IPS-20b (cell line): ENCODE data around the gene ERBIN.
A peak's percentile ranks its signal among the peaks of the same experiment; 100 is the strongest.

Source experiments
- H3K27ac ChIP-seq: one replicate; pipeline ENCODE4 v1.5.1; 2013; ENCODE audit warnings: low read length
- H3K27me3 ChIP-seq: 2 replicates; pipeline ENCODE4 v1.6.1; 2013; ENCODE audit warnings: mild to moderate bottlenecking, low read length, inconsistent platforms; ENCODE audit not compliant: insufficient read depth
- H3K36me3 ChIP-seq: 2 replicates; pipeline ENCODE4 v1.6.1; 2013; ENCODE audit warnings: low read depth, mild to moderate bottlenecking, inconsistent platforms, low read length, moderate library complexity; ENCODE audit not compliant: insufficient read depth
- H3K4me1 ChIP-seq: 2 replicates; pipeline ENCODE4 v1.6.1; 2013; ENCODE audit warnings: mild to moderate bottlenecking, control low read depth, inconsistent platforms, low read length, moderate library complexity; ENCODE audit not compliant: insufficient read depth
- H3K4me3 ChIP-seq: 2 replicates; pipeline ENCODE4 v1.5.1; 2013; ENCODE audit warnings: mild to moderate bottlenecking, low read length, inconsistent platforms
- H3K9ac ChIP-seq: 2 replicates; pipeline ENCODE4 v1.6.1; 2013; ENCODE audit warnings: low read depth, mild to moderate bottlenecking, inconsistent platforms, low read length, moderate library complexity
- H3K9me3 ChIP-seq: 2 replicates; pipeline ENCODE4 v1.6.1; 2013; ENCODE audit warnings: mild to moderate bottlenecking, low read depth, low read length, inconsistent platforms; ENCODE audit not compliant: insufficient read depth

Gene ERBIN

DNA sequence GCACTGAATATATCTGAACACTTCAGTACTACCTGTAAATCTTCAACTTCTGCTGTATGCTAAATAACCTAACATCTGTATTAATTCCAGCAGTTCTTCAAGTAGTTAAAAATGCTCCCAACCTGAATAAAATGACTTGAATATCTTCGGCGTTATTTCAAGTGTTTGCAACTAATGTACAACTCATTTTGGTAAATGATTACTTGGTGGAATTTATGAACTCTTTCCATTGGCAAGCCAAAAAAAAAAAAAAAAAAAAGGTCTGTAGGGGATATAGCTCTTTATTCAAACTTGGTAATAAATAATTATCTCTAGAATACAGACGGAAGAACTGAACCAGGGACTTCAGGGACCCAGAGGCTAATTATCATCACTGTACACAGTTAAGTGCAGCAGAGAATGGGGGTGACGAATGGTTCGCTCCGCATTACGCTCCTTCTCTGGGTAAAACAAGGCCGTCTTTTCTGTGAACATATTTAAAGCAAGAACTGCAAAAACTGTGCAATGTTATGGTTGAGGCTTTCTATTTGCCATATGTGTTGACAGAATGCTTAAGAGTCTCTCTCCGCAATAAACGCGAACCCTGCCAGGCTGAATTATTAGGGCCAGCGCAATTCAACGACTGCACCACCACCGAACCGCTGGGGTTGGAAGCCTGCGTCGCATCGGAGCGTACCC is 1.9 kb upstream of the ERBIN start:
- Histone ChIP-seq H3K27me3 (peaks cover 25% of the 10 kb centered on the region), H3K9me3 (no peaks in the 10 kb centered on the region), H3K4me3 (peak overlapping the region; percentile 75), H3K27ac (peak overlapping the region; percentile 55), H3K36me3 (no peaks in the 10 kb centered on the region), H3K4me1 (peaks cover 10% of the 10 kb centered on the region; the same call in 1 of the 2 replicates), H3K9ac (peak overlapping the region; percentile 87)

DNA sequence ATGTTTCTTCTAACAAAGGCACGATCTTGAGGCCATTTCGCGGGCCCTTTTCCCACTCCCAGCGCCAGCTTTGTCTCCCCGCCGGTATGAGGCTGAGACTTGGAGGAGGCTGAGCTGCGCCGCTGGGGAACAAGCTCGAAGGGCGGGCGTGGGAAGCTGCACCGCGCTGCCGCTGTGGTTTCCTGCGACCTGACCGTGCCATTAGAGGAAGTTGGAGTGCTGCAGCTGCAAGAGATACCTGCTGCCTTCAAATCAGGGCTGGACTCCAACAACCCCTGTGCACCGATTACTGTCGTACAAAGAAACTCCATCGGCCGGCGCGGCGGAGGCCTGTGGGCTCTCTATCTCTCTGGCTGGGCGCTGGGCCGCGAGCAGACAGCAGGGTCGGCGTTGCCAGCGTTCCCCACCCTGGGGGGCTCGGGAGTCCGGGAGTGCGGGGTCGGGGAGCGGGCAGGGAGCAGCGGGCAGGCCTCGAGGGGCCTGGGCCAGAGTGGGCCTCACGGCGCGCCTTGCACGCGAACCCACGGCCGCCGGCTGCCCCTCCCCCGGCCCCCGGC is 1.3 kb upstream of the ERBIN start:
- peaks cover 10% of the 10 kb centered on the region; the same call in 1 of the 2 replicates for H3K4me1 ChIP-seq
- H3K9me3 ChIP-seq = no peaks in the 10 kb centered on the region
- H3K27ac ChIP-seq = peak overlapping the region; percentile 55
- H3K27me3 ChIP-seq = peaks cover 25% of the 10 kb centered on the region
- no peaks in the 10 kb centered on the region for H3K36me3 ChIP-seq
- peak overlapping the region; percentile 87 for H3K9ac ChIP-seq
- peak overlapping the region; percentile 75 for H3K4me3 ChIP-seq

DNA sequence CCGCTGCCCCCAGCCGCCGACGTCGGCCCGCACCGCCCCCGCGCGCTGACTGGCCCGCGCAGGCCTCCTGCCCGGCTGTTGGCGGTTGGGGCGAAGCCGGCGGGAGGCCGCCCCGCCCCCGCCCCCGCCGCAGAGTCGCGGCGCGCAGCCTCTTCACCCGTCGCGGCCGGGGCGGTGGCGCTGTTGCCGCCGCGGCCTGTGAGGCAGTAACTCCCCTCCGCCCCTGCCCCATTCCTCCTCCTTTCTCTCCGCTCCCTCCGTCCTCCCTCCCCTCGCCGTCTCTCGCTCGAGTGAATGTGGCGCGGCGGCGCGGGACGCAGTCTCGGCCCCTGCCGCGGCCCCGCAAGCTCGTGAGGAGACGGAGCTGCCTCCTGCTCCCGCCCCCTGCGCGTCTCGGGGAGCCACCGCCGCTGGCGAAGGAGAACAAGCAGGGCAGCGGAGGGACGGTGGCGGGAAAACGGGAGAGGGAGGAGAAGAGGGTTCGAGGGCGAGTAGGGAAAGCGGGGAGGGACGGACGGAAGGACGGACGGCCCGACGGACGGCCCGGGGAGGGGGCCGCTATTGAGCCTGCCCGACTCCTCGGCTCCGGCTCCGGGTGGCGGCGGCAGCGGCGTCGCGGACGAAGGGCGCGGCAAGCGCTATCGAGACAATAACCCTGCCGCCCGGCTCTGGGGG is 637 bp upstream of the ERBIN start:
- Histone ChIP-seq H3K4me1 (peaks cover 10% of the 10 kb centered on the region; the same call in 1 of the 2 replicates), H3K27ac (peak overlapping the region; percentile 95), H3K9ac (peak overlapping the region; percentile 92), H3K4me3 (peak overlapping the region; percentile 77), H3K36me3 (no peaks in the 10 kb centered on the region), H3K9me3 (no peaks in the 10 kb centered on the region), H3K27me3 (peaks cover 25% of the 10 kb centered on the region)

DNA sequence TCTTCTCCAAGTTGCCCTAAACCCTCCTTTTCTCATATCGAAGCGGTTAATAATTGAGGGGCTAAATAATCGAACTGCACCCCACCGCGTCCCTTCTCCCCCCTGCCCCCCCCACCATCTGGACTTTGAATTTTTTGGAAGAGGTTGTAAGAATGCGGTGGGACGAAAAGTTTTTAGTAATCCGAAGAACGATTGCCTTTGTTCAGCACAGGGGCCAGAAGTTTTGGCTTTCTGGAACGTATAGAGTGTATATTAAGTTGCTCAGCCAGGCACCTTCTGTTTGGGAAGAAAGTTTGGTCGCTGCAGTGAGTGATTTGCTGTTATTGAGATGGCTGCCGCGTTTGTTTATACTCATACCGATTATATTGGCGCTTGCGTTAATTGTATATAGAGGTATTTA is 518 bp downstream of the ERBIN start:
- no peaks in the 10 kb centered on the region for H3K9me3 ChIP-seq
- H3K36me3 ChIP-seq = no peaks in the 10 kb centered on the region
- H3K27me3 ChIP-seq = peaks cover 25% of the 10 kb centered on the region
- peak overlapping the region; percentile 77 for H3K4me3 ChIP-seq
- peaks cover 5% of the 10 kb centered on the region; the same call in 1 of the 2 replicates for H3K4me1 ChIP-seq
- peak overlapping the region; percentile 92 for H3K9ac ChIP-seq
- peak overlapping the region; percentile 95 for H3K27ac ChIP-seq

DNA sequence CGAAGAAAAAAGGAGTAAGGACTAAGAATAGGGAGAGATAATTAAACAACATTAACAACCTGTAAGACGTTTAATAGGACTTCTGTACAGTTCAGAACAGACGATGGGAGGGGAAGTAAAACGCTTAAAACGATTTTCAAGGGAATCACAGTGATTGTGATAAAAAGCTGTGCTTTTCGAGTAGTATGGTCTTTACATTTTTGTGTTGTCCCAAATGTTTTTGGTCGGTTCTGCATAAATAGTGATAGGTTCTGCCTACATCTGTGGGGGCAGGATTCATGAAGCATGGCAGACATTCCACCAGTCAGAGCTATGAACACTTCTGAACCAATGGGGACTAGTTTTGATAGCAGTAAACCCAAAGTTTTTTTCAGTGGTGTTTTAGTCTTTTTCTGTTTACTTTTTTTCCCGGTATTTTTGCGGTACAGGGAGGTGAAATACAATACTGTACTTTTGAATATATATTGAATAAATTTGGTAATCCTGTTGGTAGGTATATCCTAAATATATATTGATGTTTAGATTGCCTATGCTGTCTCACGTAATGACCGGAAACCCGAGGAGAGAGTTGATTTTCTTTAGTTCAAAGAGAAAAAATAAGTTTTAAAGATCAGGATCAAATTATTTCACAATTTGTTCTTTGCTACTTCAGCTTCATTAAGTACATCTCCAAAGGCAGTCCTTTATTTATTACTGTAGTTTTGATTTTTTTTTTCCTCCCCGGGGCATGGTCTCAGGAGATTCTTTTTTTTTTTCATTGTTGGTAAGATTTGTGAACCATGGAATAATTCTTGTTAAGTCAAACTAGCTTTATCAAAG is 1.3 kb downstream of the ERBIN start:
- Histone ChIP-seq H3K36me3 (no peaks in the 10 kb centered on the region), H3K27me3 (peaks cover 22% of the 10 kb centered on the region), H3K9ac (peak overlapping the region; percentile 92; the same call in 1 of the 2 replicates), H3K27ac (no peak overlapping the region), H3K4me3 (peak overlapping the region; percentile 77), H3K9me3 (no peaks in the 10 kb centered on the region), H3K4me1 (peaks cover 5% of the 10 kb centered on the region; the same call in 1 of the 2 replicates)

DNA sequence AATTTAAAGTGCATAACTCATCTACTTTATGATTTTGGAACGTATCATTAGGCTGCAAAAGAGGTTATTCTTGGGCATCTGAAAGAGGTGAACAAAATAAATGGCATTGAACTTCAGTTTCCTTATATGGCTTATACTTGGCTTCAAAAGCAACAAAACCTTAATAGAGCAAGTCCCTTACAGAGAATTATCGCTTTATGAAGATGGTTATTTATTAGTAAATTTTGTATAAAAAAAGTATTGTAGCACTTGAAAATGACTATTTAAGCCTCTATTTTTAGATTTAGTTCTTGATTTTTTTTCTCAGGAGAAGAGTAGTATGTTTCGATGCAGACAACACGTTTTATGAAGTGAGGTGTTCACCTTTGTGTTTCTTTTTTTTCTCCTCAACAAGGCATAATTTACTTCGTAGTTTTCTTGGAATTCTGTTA is 2.0 kb downstream of the ERBIN start:
- no peaks in the 10 kb centered on the region for H3K9me3 ChIP-seq
- H3K4me1 ChIP-seq = peaks cover 5% of the 10 kb centered on the region; the same call in 1 of the 2 replicates
- peak overlapping the region; percentile 77 for H3K4me3 ChIP-seq
- no peaks in the 10 kb centered on the region for H3K36me3 ChIP-seq
- no peak overlapping the region for H3K27ac ChIP-seq
- peaks cover 15% of the 10 kb centered on the region for H3K27me3 ChIP-seq
- peak overlapping the region; percentile 92; the same call in 1 of the 2 replicates for H3K9ac ChIP-seq

DNA sequence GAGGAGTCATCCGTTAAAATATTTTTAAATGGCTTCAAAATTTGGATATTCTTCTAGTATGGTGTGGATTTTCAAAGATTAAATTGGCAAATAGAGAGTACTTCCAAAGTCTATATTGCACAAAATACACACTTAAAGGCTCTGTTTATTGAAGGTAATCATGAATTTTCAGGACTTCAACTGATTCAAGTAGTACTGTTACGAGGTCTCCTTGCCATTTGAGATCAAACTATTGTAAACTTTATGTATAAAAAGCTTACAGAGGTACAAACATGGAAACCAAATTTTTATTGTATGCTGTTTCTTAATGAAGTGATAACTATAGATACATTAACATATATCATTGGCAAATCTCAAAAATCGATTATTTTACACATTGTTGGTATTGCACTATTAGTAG is 2.5 kb downstream of the ERBIN start:
- H3K9ac ChIP-seq = peak overlapping the region; percentile 92; the same call in 1 of the 2 replicates

DNA sequence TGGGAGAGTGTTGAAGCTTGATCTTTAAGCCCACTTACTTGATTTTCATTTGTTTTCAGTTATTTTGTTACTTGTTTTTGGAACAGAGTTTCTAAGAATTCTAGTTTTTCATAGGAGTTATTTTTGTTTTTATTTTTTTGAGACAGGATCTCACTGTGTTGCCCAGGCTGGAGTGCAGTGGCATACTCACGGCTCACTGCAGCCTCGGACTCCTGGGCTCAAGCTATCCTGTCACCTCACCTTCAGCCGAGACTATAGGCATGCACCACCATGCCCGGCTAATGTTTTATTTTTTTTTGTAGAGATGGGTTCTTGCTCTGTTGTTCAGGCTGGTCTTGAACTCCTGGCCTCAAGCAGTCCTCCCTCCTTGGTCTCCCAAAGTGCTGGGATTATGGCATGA is 6.3 kb downstream of the ERBIN start:
- Histone ChIP-seq H3K9ac (no peak overlapping the region), H3K27me3 (no peaks in the 10 kb centered on the region), H3K4me3 (no peak overlapping the region), H3K27ac (no peak overlapping the region), H3K9me3 (no peaks in the 10 kb centered on the region), H3K36me3 (peaks cover 4% of the 10 kb centered on the region), H3K4me1 (peaks cover 3% of the 10 kb centered on the region; the same call in 1 of the 2 replicates)

More for the DNA sequence above, 2.5 kb downstream of the ERBIN start:
- no peak overlapping the region for H3K27ac ChIP-seq
- no peaks in the 10 kb centered on the region for H3K9me3 ChIP-seq
- peaks cover 10% of the 10 kb centered on the region for H3K27me3 ChIP-seq
- H3K4me3 ChIP-seq = peak overlapping the region; percentile 77
- no peaks in the 10 kb centered on the region for H3K36me3 ChIP-seq
- H3K4me1 ChIP-seq = peaks cover 5% of the 10 kb centered on the region; the same call in 1 of the 2 replicates

DNA sequence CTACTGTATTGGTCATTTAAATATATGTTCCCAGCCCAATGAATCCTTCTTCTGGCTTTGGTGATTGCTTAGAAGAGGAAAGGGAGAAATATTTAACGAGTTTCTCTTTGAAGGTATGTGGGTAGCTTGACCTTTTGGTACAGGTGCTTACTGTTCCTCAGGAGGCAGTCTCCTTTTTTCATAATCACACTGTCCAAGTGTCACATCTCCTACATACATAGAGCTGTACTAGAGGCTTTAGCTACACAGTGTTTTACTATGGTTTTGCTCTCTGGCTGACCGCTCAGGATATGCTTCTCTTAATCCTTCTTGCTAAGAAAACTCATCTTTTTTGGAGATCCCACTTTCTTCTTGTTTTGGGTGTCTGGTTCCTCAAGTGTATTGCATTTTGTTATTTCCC is 6.9 kb downstream of the ERBIN start:
- Histone ChIP-seq H3K4me1 (peaks cover 3% of the 10 kb centered on the region; the same call in 1 of the 2 replicates), H3K9me3 (0 out of 2 replicates have a peak, but pooled peaks cover 2% of the 10 kb centered on the region), H3K27ac (no peak overlapping the region), H3K9ac (no peak overlapping the region), H3K27me3 (no peaks in the 10 kb centered on the region), H3K4me3 (no peak overlapping the region), H3K36me3 (peaks cover 4% of the 10 kb centered on the region)

DNA sequence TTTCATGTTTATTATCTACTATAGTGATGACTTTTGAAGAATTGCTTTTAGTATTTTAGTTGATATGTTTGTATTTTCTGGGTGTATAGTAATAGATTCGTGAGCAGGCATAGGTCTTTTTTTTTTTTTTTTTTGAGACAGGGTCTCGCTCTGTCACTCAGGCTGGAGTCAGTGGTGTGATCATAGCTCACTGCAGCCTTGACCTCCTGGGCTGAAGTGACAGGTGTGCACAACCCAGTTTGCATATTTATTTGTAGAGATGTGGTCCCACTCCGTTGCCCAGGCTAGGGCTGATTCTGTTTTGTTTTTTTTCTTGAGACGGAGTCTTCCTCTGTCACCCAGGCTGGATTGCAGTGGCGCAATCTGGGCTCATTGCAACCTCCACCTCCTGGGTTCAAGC is 11.9 kb downstream of the ERBIN start:
- Histone ChIP-seq H3K9me3 (peaks cover 12% of the 10 kb centered on the region), H3K9ac (no peak overlapping the region), H3K4me3 (no peak overlapping the region), H3K36me3 (peaks cover 4% of the 10 kb centered on the region), H3K27me3 (no peaks in the 10 kb centered on the region), H3K4me1 (peaks cover 3% of the 10 kb centered on the region; the same call in 1 of the 2 replicates), H3K27ac (no peak overlapping the region)

DNA sequence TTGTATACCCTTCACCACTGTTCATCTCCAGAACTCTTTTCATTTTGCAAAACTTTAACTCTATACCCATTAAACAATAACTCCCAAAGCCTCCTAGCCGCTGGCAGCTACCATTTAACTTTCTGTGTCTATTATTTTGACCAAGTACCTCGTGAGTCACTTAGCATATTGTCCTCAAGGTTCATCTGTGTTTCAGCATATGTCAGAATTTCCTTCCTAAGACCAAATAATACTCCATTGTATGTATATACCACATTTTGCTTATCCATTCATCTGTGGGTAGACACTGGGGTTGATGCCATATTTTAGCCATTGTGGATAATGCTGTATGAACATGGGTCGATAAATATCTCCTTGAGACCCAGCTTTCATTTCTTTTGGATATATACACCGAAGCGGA is 17.4 kb downstream of the ERBIN start:
- Histone ChIP-seq H3K9me3 (peaks cover 7% of the 10 kb centered on the region), H3K4me1 (no peaks in the 10 kb centered on the region), H3K27me3 (no peaks in the 10 kb centered on the region), H3K27ac (no peak overlapping the region), H3K36me3 (0 out of 2 replicates have a peak, but pooled peaks cover 4% of the 10 kb centered on the region), H3K4me3 (no peak overlapping the region), H3K9ac (no peak overlapping the region)
